GM18907 (cell line): ENCODE results near the gene ARAF.

ENCODE experiments used
- ATAC-seq: cut with Tn5 transposase; IDR thresholded peaks from one replicate; pipeline ENCODE4 v1.9.1; 2021; ENCODE audit warnings: mild to moderate bottlenecking, moderate library complexity; ENCODE audit not compliant: unreplicated experiment

The ARAF gene

DNA sequence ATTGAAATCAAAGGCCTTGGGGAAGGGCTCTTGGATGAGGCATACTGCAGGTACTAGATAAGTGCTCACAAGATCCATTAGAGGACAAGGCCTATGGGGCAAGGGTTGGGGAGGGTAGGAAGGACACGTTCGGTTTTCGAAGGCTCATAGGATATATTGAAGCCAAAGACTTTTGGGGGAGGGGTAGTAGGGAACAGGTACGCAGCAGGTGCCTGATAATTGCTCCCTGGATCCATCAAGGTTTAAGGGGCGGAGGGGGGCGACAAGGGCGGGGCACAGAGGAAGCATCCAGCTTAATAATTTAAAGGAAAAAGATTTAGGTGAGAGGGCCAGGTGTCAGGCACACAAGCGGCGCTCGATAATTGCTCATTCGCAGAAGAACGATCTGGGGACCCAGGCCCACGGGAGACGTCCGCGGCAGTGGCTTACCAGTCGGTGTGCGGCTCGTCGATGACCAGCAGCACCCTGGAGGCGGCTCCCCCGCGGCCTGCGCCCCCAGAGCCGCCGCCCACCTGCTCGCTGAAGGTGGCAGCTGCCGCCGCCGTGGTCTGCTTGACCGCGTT is 58.0 kb downstream of the ARAF start:
- ATAC-seq: no peak

DNA sequence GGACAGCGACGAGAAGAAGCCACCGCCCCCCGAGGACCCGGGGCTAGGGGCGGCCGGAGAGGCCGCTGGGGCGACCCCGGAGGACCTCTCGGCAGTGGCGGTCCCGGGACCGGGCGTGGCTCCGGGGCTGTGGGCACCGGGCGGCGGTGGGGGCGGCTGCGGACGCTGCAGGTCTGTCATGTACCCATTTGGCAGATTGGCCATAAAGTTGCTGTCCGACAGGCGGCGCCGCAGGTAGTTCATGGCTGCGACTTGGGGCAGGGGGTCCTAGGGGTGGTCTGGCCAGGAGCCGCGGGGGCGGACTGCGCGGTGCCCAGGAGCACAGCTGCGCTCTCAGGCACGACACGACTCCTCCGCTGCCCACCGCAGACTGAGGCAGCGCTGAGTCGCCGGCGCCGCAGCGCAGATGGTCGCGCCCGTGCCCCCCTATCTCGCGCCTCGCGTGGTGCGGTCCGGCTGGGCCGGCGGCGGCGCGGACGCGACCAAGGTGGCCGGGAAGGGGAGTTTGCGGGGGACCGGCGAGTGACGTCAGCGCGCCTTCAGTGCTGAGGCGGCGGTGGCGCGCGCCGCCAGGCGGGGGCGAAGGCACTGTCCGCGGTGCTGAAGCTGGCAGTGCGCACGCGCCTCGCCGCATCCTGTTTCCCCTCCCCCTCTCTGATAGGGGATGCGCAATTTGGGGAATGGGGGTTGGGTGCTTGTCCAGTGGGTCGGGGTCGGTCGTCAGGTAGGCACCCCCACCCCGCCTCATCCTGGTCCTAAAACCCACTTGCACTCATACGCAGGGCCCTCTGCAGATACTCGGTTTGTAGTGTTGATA is 58.7 kb downstream of the ARAF start, which contains the start of gene SYN1:
SYN1 (minus strand) TSS at position 372 of the 817 bp plus-strand sequence; CDS start at position 243, 129 bp downstream.
- peak; percentile 78 for ATAC-seq

GRCh38 chrX:47620303-47620685 is 59.3 kb downstream of the ARAF start:
- ATAC-seq: no peak
